A549 (cell line): ENCODE data around the gene CCDC47. TPM values are rescaled to one million over a fixed set of nuclear protein-coding genes. Genes with fewer than 3 reads are reported as not detected.

Source experiments
- ATAC-seq, 2 experiments: fragments of 200-7000 bp in 1 of 2; fragments of >200 bp in 1 of 2; cut with Nextera tagmentation in 1 of 2; cut with Tn5 transposase in 1 of 2; 3 replicates each; pipeline versions ENCODE4 v1.8.0 to v1.9.1; 2018 to 2020; ENCODE audit warnings: mild to moderate bottlenecking in 1 of 2, moderate library complexity in 1 of 2
- CTCF ChIA-PET: fragments of 300-600 bp; sonication (Branson Sonifier 250); formaldehyde crosslinking; extraction: SDS; loops from one replicate; lab custom pipeline; 2021; ENCODE audit warnings: antibody characterized with exemption, inconsistent platforms; lab: Yijun Ruan, JAX
- POLR2A ChIA-PET: fragments of 350-600 bp; formaldehyde crosslinking; extraction: SDS; loops from one replicate; lab custom pipeline; 2021; ENCODE audit warnings: antibody characterized with exemption, inconsistent platforms; lab: Yijun Ruan, JAX
- DNase-seq, 2 experiments: peaks; one replicate each; pipeline versions ENCODE4 v3.0.0 to v3.0.0-alpha.2; 2011 to 2016; ENCODE audit warnings: low read depth in 1 of 2, low spot score in 1 of 2
- FAIRE-seq: peaks from 2 replicates; lab custom pipeline; 2011; peaks lifted over from hg19 to GRCh38; lab: Jason Lieb, UNC
- H3K27ac ChIP-seq, 2 experiments: fragments of >200 bp; sonication (Bioruptor Twin); formaldehyde crosslinking; 3 replicates each; pipeline ENCODE4 v1.5.1; 2016 to 2017
- H3K4me1 ChIP-seq: fragments of >200 bp; sonication (Bioruptor Twin); formaldehyde crosslinking; 3 replicates; pipeline ENCODE4 v1.6.1; 2016
- H3K4me2 ChIP-seq: fragments of >200 bp; sonication (Bioruptor Twin); formaldehyde crosslinking; 3 replicates; pipeline ENCODE4 v1.6.1; 2016
- H3K4me3 ChIP-seq: fragments of >200 bp; sonication (Bioruptor Twin); formaldehyde crosslinking; 3 replicates; pipeline ENCODE4 v1.5.1; 2016
- H3K9me3 ChIP-seq: fragments of >200 bp; sonication (Bioruptor Twin); formaldehyde crosslinking; 3 replicates; pipeline ENCODE4 v1.6.1; 2016
- CBX2 ChIP-seq: fragments of 200-600 bp; sonication (generic); IDR thresholded peaks from 2 replicates; pipeline ENCODE4 v1.6.1; 2016; ENCODE audit warnings: low read depth, mild to moderate bottlenecking, borderline replicate concordance
- CBX8 ChIP-seq: fragments of 200-600 bp; sonication (generic); IDR thresholded peaks from 2 replicates; pipeline ENCODE4 v1.6.1; 2016
- CHD4 ChIP-seq: fragments of 200-600 bp; sonication (generic); IDR thresholded peaks from 2 replicates; pipeline ENCODE4 v1.6.1; 2016; ENCODE audit warnings: antibody characterized with exemption, mild to moderate bottlenecking, borderline replicate concordance
- E2F6 ChIP-seq: IDR thresholded peaks from 2 replicates; pipeline ENCODE4 v1.6.1; 2012; ENCODE audit warnings: low read depth, borderline replicate concordance
- EHF ChIP-seq: fragments of 250-450 bp; sonication (Bioruptor Pico); IDR thresholded peaks from 2 replicates; pipeline ENCODE4 v1.5.0; 2020; ENCODE audit warnings: mild to moderate bottlenecking
- ELK1 ChIP-seq: fragments of 150-350 bp; IDR thresholded peaks from 2 replicates; pipeline ENCODE4 v1.6.1; 2014; ENCODE audit warnings: low read depth, mild to moderate bottlenecking, low read length
- EP300 ChIP-seq, 2 experiments: fragments of >200 bp; sonication (Bioruptor Twin); formaldehyde crosslinking; IDR thresholded peaks; 2 replicates in 1 of 2; 3 replicates in 1 of 2; pipeline ENCODE4 v1.6.1; 2016 to 2017
- ESRRA ChIP-seq: fragments of 150-350 bp; IDR thresholded peaks from 2 replicates; pipeline ENCODE4 v1.6.1; 2014; ENCODE audit warnings: mild to moderate bottlenecking, low read length, borderline replicate concordance
- FOSL2 ChIP-seq, 2 experiments: fragments of 450-650 bp in 1 of 2; fragments of >200 bp in 1 of 2; sonication (Bioruptor Twin) in 1 of 2; formaldehyde crosslinking; IDR thresholded peaks; 2 replicates each; pipeline versions ENCODE4 v1.5.0 to v1.6.1; 2016 to 2020; ENCODE audit warnings: mild to moderate bottlenecking in 1 of 2, moderate library complexity in 1 of 2
- HMGXB4 ChIP-seq: fragments of 250-450 bp; sonication (Bioruptor Pico); IDR thresholded peaks from 2 replicates; pipeline ENCODE4 v1.5.0; 2021; ENCODE audit warnings: mild to moderate bottlenecking, moderate library complexity, borderline replicate concordance
- JUN ChIP-seq, 2 experiments: fragments of >200 bp; sonication (Bioruptor Twin); formaldehyde crosslinking; IDR thresholded peaks; 2 replicates in 1 of 2; 3 replicates in 1 of 2; pipeline ENCODE4 v1.6.1; 2016 to 2017
- JUNB ChIP-seq: fragments of >200 bp; sonication (Bioruptor Twin); formaldehyde crosslinking; IDR thresholded peaks from 2 replicates; pipeline ENCODE4 v1.6.1; 2016
- KDM1A ChIP-seq: fragments of 200-600 bp; sonication (generic); IDR thresholded peaks from 2 replicates; pipeline ENCODE4 v1.6.1; 2016; ENCODE audit warnings: low read depth, mild to moderate bottlenecking
- KDM5A ChIP-seq: fragments of 200-600 bp; sonication (generic); IDR thresholded peaks from 2 replicates; pipeline ENCODE4 v1.6.1; 2016; ENCODE audit warnings: antibody characterized with exemption, mild to moderate bottlenecking
- MAFK ChIP-seq: fragments of 450-650 bp; IDR thresholded peaks from 2 replicates; pipeline ENCODE4 v1.6.1; 2014; ENCODE audit not compliant: partially characterized antibody
- NPAS2 ChIP-seq: fragments of 250-450 bp; sonication (Bioruptor Pico); IDR thresholded peaks from 2 replicates; pipeline ENCODE4 v1.8.0; 2022; ENCODE audit warnings: mild to moderate bottlenecking, moderate library complexity, borderline replicate concordance
- POLR2AphosphoS2 ChIP-seq: conservative IDR thresholded peaks from 2 replicates; pipeline ENCODE4 v1.6.1; 2012; ENCODE audit warnings: low read length, improper control_type of control experiment, inconsistent platforms
- RAD21 ChIP-seq, 2 experiments: fragments of >200 bp in 1 of 2; sonication (Bioruptor Twin) in 1 of 2; formaldehyde crosslinking in 1 of 2; IDR thresholded peaks in 1 of 2; conservative IDR thresholded peaks in 1 of 2; 2 replicates in 1 of 2; 3 replicates in 1 of 2; pipeline ENCODE4 v1.6.1; 2012 to 2018; ENCODE audit warnings: inconsistent platforms in 1 of 2
- RARB ChIP-seq: fragments of 250-450 bp; sonication (Bioruptor Pico); IDR thresholded peaks from 2 replicates; pipeline ENCODE4 v1.8.0; 2021; ENCODE audit warnings: mild to moderate bottlenecking, moderate library complexity
- REST ChIP-seq: fragments of 200-600 bp; sonication (generic); IDR thresholded peaks from 2 replicates; pipeline ENCODE4 v1.6.1; 2016; ENCODE audit warnings: antibody characterized with exemption, mild to moderate bottlenecking, moderate library complexity
- TFCP2L1 ChIP-seq: fragments of 250-450 bp; sonication (Bioruptor Pico); IDR thresholded peaks from 2 replicates; pipeline ENCODE4 v1.5.0; 2021; ENCODE audit warnings: mild to moderate bottlenecking
- TP53 ChIP-seq: fragments of 250-450 bp; sonication (Bioruptor Pico); IDR thresholded peaks from 2 replicates; pipeline ENCODE4 v1.5.0; 2021; ENCODE audit warnings: mild to moderate bottlenecking, moderate library complexity
- ZC3H11A ChIP-seq: fragments of 450-650 bp; IDR thresholded peaks from 2 replicates; pipeline ENCODE4 v1.6.1; 2014; ENCODE audit warnings: antibody characterized with exemption, mild to moderate bottlenecking
- ZFP36 ChIP-seq: fragments of 450-650 bp; IDR thresholded peaks from 2 replicates; pipeline ENCODE4 v1.6.1; 2014; ENCODE audit warnings: borderline replicate concordance; ENCODE audit not compliant: partially characterized antibody
- ZSCAN20 ChIP-seq: fragments of 250-450 bp; sonication (Bioruptor Pico); IDR thresholded peaks from 2 replicates; pipeline ENCODE4 v1.8.0; 2022; ENCODE audit warnings: mild to moderate bottlenecking, moderate library complexity
- WGBS: methylation state at CpG from one replicate; pipeline ENCODE4 v1.1.6; 2017; ENCODE audit errors: missing lambda C conversion rate; 5-methylcytosine and 5-hydroxymethylcytosine counted together
- polyA plus RNA-seq, 4 experiments: library from polyadenylated mRNA; depleted of rRNA in 3 of 4; stranded (reverse); fragments of >200 nt; fragmentation: RNase III in 1 of 4; extraction: RNeasy Plus Mini Kit Qiagen cat#74134 plus additional on column Dnase treatment in 1 of 4; gene quantifications; 2 replicates in 3 of 4; 3 replicates in 1 of 4; pipeline ENCODE4 v1.2.3, GENCODE V29; 2011 to 2017

The CCDC47 gene
- polyA plus RNA-seq, 2 of the 4 experiments (the other 2 are of a cell fraction), result 141 to 163 TPM

GRCh38 chr17:63741143-63741407, 32.3 kb downstream of the CCDC47 start:
- ChIA-PET POLR2A (interaction anchor here (1.0 to 1.6 kb wide), 4 partner anchors 33 to 119 kb away, joined by 3 to 10 read pairs (median 4); partner anchors contain the start of genes CCDC47, DDX42 and MAP3K3), CTCF (no interaction called here)
- no peaks in the 10 kb centered on the region for H3K9me3 ChIP-seq
- H3K4me3 ChIP-seq, result peak overlapping the region; percentile 78
- FAIRE-seq (no peak), DNase-seq (peak in 1 of 2 experiments; percentile 44), ATAC-seq (peak; percentile 16 to 53)
- 1% methylated on average over 14 of the region's 14 CpGs for WGBS
- peaks cover 14% of the 10 kb centered on the region for H3K4me1 ChIP-seq
- peak overlapping the region; percentile 89 to 95 for H3K27ac ChIP-seq
- TF ChIP-seq ZFP36, result no peak
- TF ChIP-seq NPAS2 (CRISPR knock-in tag), result no peak
- TF ChIP-seq CBX2, result no peak
- TF ChIP-seq FOSL2 (IDR thresholded peaks at IDR 0.05), result no peak
- TF ChIP-seq FOSL2 (CRISPR knock-in tag; IDR thresholded peaks at IDR 0.05), result no peak
- TF ChIP-seq JUNB, result no peak
- no peak for TF ChIP-seq ZC3H11A
- TF ChIP-seq KDM1A, result no peak
- TF ChIP-seq POLR2AphosphoS2, result no peak
- TF ChIP-seq CHD4, result no peak
- TF ChIP-seq RAD21 (conservative IDR thresholded peaks at IDR 0.05 in 1 of 2, IDR thresholded peaks at IDR 0.05 in 1 of 2), result no peak
- TF ChIP-seq CBX8, result no peak
- peak overlapping the region; percentile 94 for H3K4me2 ChIP-seq

- peaks cover 14% of the 10 kb centered on the region for H3K4me1 ChIP-seq
- 46% methylated on average over 12 of the region's 12 CpGs for WGBS
- H3K4me3 ChIP-seq, result peak overlapping the region; percentile 78
- no peak for FAIRE-seq
- CTCF ChIA-PET, result interaction anchor here (0.6 to 1.0 kb wide), 2 partner anchors 14 to 129 kb away, joined by 3 read pairs; no protein-coding TSS in a partner anchor
- H3K9me3 ChIP-seq, result no peaks in the 10 kb centered on the region
- DNase-seq, result no peak
- 0 out of 6 replicates have a peak, but pooled peaks of 1 of the 2 experiments have one; percentile 2 for ATAC-seq
- peak overlapping the region; percentile 94 for H3K4me2 ChIP-seq
- TF ChIP-seq MAFK, result no peak
- TF ChIP-seq EP300 (IDR thresholded peaks at IDR 0.05), result no peak
- TF ChIP-seq JUN (IDR thresholded peaks at IDR 0.05), result no peak
- POLR2A ChIA-PET, result interaction anchor here (1.0 to 1.6 kb wide), 3 partner anchors 33 to 118 kb away, joined by 3 to 10 read pairs (median 4); partner anchors contain the start of genes CCDC47, DDX42 and MAP3K3
- H3K27ac ChIP-seq, result peak overlapping the region; percentile 89 to 95
Observed at GRCh38 chr17:63740464-63741142, 32.8 kb downstream of the CCDC47 start.

- ChIA-PET POLR2A (interaction anchor here (0.7 to 1.2 kb wide), 2 partner anchors 14 to 38 kb away, joined by 4 to 5 read pairs; partner anchors contain the start of genes CCDC47 and DDX42), CTCF (interaction anchor here (0.7 to 1.5 kb wide), 5 partner anchors 11 to 124 kb away, joined by 3 to 4 read pairs (median 4); no protein-coding TSS in a partner anchor)
- Histone ChIP-seq H3K9me3 (no peaks in the 10 kb centered on the region), H3K4me1 (peaks cover 9% of the 10 kb centered on the region; the same call in 2 of the 3 replicates), H3K27ac (no peak overlapping the region), H3K4me2 (no peak overlapping the region), H3K4me3 (no peak overlapping the region)
- 94% methylated on average over 8 of the region's 8 CpGs for WGBS
- FAIRE-seq (no peak), ATAC-seq (no peak), DNase-seq (no peak)
- TF ChIP-seq TP53 (CRISPR knock-in tag) (no peak), ESRRA (no peak), RAD21 (conservative IDR thresholded peaks at IDR 0.05 in 1 of 2, IDR thresholded peaks at IDR 0.05 in 1 of 2) (no peak), JUN (IDR thresholded peaks at IDR 0.05) (no peak), EHF (CRISPR knock-in tag) (no peak), RARB (no peak), ZC3H11A (no peak), ZSCAN20 (no peak), HMGXB4 (CRISPR knock-in tag) (no peak), ELK1 (no peak), POLR2AphosphoS2 (no peak), REST (no peak), TFCP2L1 (CRISPR knock-in tag) (no peak), KDM5A (no peak), CBX8 (no peak), E2F6 (no peak)
Observed at GRCh38 chr17:63735691-63736090, 37.7 kb downstream of the CCDC47 start.
